Measurements from ENCODE around the gene SYPL1. TPM values are rescaled to one million over a fixed set of nuclear protein-coding genes. Genes with fewer than 3 reads are reported as not detected.

Gene SYPL1
- total RNA-seq, 1 experiment from 2014 or later: 76.4 TPM

DNA sequence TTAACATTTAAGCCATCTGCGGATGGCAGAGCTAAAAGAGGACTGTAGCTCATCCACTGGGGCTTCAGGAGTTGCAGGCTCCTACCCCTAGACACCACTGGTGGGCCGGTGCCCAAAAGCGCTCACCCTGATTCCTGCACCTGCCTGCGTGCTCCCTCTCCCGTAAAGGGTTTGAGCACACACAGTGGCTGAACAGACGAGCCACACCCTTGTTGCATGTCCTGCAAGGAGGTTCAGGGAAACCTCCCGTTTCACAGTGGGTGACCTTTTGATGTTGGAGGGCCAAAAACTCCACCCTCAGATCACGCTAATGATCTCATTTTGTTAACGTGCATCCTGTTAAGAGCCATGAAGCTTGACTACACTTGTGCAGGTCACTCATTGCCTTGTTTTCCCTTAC, 37.9 kb downstream of the SYPL1 start:
- no peak for DNase-seq (ENCODE audit: low spot score)
- no TSS peak for BruUV-seq (replicated peaks)
- H3K4me3 ChIP-seq (ENCODE audit: low read depth, low read length, poor library complexity, severe bottlenecking): no peak overlapping the region
- TF ChIP-seq, protein P1, sequence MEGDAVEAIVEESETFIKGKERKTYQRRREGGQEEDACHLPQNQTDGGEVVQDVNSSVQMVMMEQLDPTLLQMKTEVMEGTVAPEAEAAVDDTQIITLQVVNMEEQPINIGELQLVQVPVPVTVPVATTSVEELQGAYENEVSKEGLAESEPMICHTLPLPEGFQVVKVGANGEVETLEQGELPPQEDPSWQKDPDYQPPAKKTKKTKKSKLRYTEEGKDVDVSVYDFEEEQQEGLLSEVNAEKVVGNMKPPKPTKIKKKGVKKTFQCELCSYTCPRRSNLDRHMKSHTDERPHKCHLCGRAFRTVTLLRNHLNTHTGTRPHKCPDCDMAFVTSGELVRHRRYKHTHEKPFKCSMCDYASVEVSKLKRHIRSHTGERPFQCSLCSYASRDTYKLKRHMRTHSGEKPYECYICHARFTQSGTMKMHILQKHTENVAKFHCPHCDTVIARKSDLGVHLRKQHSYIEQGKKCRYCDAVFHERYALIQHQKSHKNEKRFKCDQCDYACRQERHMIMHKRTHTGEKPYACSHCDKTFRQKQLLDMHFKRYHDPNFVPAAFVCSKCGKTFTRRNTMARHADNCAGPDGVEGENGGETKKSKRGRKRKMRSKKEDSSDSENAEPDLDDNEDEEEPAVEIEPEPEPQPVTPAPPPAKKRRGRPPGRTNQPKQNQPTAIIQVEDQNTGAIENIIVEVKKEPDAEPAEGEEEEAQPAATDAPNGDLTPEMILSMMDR (conservative IDR thresholded peaks at IDR 0.05; ENCODE audit: low read depth, low read length): no peak
- no peak for TF ChIP-seq EZH2 (IDR thresholded peaks at IDR 0.05; ENCODE audit: borderline replicate concordance, low read depth, low read length, poor library complexity, severe bottlenecking)
- intact Hi-C loops (cut with micrococcal nuclease; ENCODE audit: unreplicated experiment): no loop called here
- H3K27me3 ChIP-seq (replicated peaks; ENCODE audit: insufficient read depth, low read depth, low read length, poor library complexity): no peaks in the 10 kb centered on the region
- H3K9me3 ChIP-seq (ENCODE audit: low read depth, low read length, poor library complexity, severe bottlenecking): no peaks in the 10 kb centered on the region
- no peaks in the 10 kb centered on the region for H3K36me3 ChIP-seq (ENCODE audit: insufficient read depth, low read length, poor library complexity, severe bottlenecking)
- ChIA-PET CTCF (no interaction called here), POLR2A (ENCODE audit: low non-redundant PET) (no interaction called here)
- peaks cover 48% of the 10 kb centered on the region for H3K4me1 ChIP-seq (ENCODE audit: insufficient read depth, low read length, poor library complexity, severe bottlenecking)
- no peak overlapping the region for H3K27ac ChIP-seq (ENCODE audit: low read depth, low read length, poor library complexity, severe bottlenecking)

DNA sequence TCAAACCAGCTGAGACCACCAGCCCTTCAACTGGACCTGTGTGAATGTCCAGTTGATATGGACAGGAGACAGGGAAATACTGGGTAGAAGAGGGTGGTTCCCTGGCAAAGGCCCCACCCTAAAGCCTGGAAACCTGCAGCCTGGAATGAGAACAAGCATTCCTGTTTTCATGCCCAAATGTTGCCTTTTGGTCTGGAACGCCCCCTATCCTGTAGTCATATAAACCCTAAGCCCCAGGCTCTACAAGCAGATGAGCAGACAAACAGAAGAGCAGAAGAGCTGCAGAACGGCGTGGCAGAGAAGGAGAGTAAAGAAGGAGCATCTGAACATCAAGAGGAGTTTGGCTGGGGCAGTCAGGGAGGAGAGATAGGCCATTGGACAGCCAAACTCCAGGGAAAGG, 38.4 kb downstream of the SYPL1 start:
- POLR2A ChIA-PET (ENCODE audit: low non-redundant PET): interaction anchor here (0.6 kb wide), 1 partner anchor 38 kb away, joined by 13 read pairs; the partner anchor contains the start of gene SYPL1
- Histone ChIP-seq H3K36me3 (ENCODE audit: insufficient read depth, low read length, poor library complexity, severe bottlenecking) (no peaks in the 10 kb centered on the region), H3K4me1 (ENCODE audit: insufficient read depth, low read length, poor library complexity, severe bottlenecking) (peaks cover 48% of the 10 kb centered on the region), H3K27ac (ENCODE audit: low read depth, low read length, poor library complexity, severe bottlenecking) (peak overlapping the region; percentile 14), H3K4me3 (ENCODE audit: low read depth, low read length, poor library complexity, severe bottlenecking) (no peak overlapping the region), H3K27me3 (replicated peaks; ENCODE audit: insufficient read depth, low read depth, low read length, poor library complexity) (no peaks in the 10 kb centered on the region), H3K9me3 (ENCODE audit: low read depth, low read length, poor library complexity, severe bottlenecking) (no peaks in the 10 kb centered on the region)
- intact Hi-C loops (cut with micrococcal nuclease; ENCODE audit: unreplicated experiment): no loop called here
- no peak for DNase-seq (ENCODE audit: low spot score)
- CTCF ChIA-PET: no interaction called here
- TF ChIP-seq, protein P1 (conservative IDR thresholded peaks at IDR 0.05; ENCODE audit: low read depth, low read length): no peak
- no peak for TF ChIP-seq EZH2 (IDR thresholded peaks at IDR 0.05; ENCODE audit: borderline replicate concordance, low read depth, low read length, poor library complexity, severe bottlenecking)
- BruUV-seq (replicated peaks): no TSS peak

DNA sequence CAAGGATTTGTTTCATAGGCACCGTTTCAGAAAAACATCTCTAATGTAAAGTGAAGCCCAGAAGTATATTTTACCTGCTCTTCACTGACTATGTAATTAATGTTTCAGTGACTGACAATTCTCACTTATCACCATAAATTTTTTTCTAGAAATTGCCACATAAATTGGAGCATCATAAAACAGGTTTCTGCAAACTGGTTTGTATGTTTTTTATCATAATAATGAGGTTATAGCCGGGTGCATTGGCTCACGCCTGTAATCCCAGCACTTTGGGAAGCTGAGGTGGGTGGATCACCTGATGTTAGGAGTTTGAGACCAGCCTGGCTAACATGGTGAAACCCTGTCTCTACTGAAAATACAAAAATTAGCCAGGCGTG, 39.4 kb downstream of the SYPL1 start:
- POLR2A ChIA-PET (ENCODE audit: low non-redundant PET): interaction anchor here (0.6 kb wide), 2 partner anchors 12 kb away, joined by 3 read pairs; no protein-coding TSS in a partner anchor
- Histone ChIP-seq H3K9me3 (ENCODE audit: low read depth, low read length, poor library complexity, severe bottlenecking) (no peaks in the 10 kb centered on the region), H3K36me3 (ENCODE audit: insufficient read depth, low read length, poor library complexity, severe bottlenecking) (no peaks in the 10 kb centered on the region), H3K27ac (ENCODE audit: low read depth, low read length, poor library complexity, severe bottlenecking) (peak overlapping the region; percentile 94), H3K27me3 (replicated peaks; ENCODE audit: insufficient read depth, low read depth, low read length, poor library complexity) (no peaks in the 10 kb centered on the region), H3K4me3 (ENCODE audit: low read depth, low read length, poor library complexity, severe bottlenecking) (no peak overlapping the region), H3K4me1 (ENCODE audit: insufficient read depth, low read length, poor library complexity, severe bottlenecking) (peaks cover 47% of the 10 kb centered on the region)
- no TSS peak for BruUV-seq (replicated peaks)
- CTCF ChIA-PET: interaction anchor here (1.1 kb wide), 1 partner anchor 81 kb away, joined by 5 read pairs; no protein-coding TSS in a partner anchor
- TF ChIP-seq, protein P1 (conservative IDR thresholded peaks at IDR 0.05; ENCODE audit: low read depth, low read length): no peak
- no peak for TF ChIP-seq EZH2 (IDR thresholded peaks at IDR 0.05; ENCODE audit: borderline replicate concordance, low read depth, low read length, poor library complexity, severe bottlenecking)
- no peak for DNase-seq (ENCODE audit: low spot score)
- intact Hi-C loops (cut with micrococcal nuclease; ENCODE audit: unreplicated experiment): no loop called here
